BJ (cell line): Measurements from ENCODE around the gene SLC16A12. TPM values are rescaled to one million over a fixed set of nuclear protein-coding genes. Genes with fewer than 3 reads are reported as not detected.

Source experiments
- CTCF ChIA-PET: fragments of 350-600 bp; formaldehyde crosslinking; extraction: SDS; loops from one replicate; lab custom pipeline; 2021; ENCODE audit warnings: antibody characterized with exemption, inconsistent platforms; lab: Yijun Ruan, JAX
- POLR2A ChIA-PET: fragments of 300-600 bp; sonication (Branson Sonifier 250); formaldehyde crosslinking; extraction: SDS; loops from one replicate; lab custom pipeline; 2021; ENCODE audit warnings: antibody characterized with exemption; lab: Charles Lee
- DNase-seq: peaks from one replicate; pipeline ENCODE4 v3.0.0-alpha.2; 2011; ENCODE audit warnings: low read depth
- H3K27me3 ChIP-seq: 2 replicates; pipeline ENCODE4 v1.6.0; 2011; ENCODE audit warnings: low read length; ENCODE audit not compliant: control insufficient read depth, insufficient read depth
- H3K36me3 ChIP-seq: 2 replicates; pipeline ENCODE4 v1.5.1; 2011; ENCODE audit warnings: low read length; ENCODE audit not compliant: control insufficient read depth, insufficient read depth
- H3K4me3 ChIP-seq: 2 replicates; pipeline ENCODE4 v1.5.1; 2011; ENCODE audit warnings: low read depth, mild to moderate bottlenecking, control low read depth, low read length
- CTCF ChIP-seq: IDR thresholded peaks from 2 replicates; pipeline ENCODE4 v1.5.1; 2011; ENCODE audit warnings: low read depth, mild to moderate bottlenecking, control low read depth, inconsistent platforms, low read length, moderate library complexity; ENCODE audit not compliant: insufficient read depth
- polyA plus RNA-seq: library from polyadenylated mRNA; depleted of rRNA; stranded (reverse); fragments of >200 nt; gene quantifications from 2 replicates; pipeline ENCODE4 v1.2.3, GENCODE V29; 2011

SLC16A12 gene
- polyA plus RNA-seq, 1 experiment, result 0.06 TPM

GRCh38 chr10:89526358-89526757 lies 9.0 kb downstream of the SLC16A12 start:
- no peaks in the 10 kb centered on the region for H3K27me3 ChIP-seq
- ChIA-PET POLR2A (interaction anchor here (0.8 kb wide), 1 partner anchor 11 kb away, joined by 3 read pairs; no protein-coding TSS in a partner anchor), CTCF (interaction anchor here (2.0 kb wide), 1 partner anchor 60 kb away, joined by 10 read pairs; no protein-coding TSS in a partner anchor)

GRCh38 chr10:89525556-89525955 lies 9.8 kb downstream of the SLC16A12 start:
- TF ChIP-seq CTCF, result no peak
- H3K27me3 ChIP-seq, result no peaks in the 10 kb centered on the region
- ChIA-PET POLR2A (interaction anchor here (0.8 kb wide), 1 partner anchor 10 kb away, joined by 3 read pairs; no protein-coding TSS in a partner anchor), CTCF (interaction anchor here (0.6 to 2.0 kb wide), 2 partner anchors 59 to 1433 kb away, joined by 3 to 10 read pairs; no protein-coding TSS in a partner anchor)
- no peaks in the 10 kb centered on the region for H3K36me3 ChIP-seq
- DNase-seq, result no peak
- H3K4me3 ChIP-seq, result no peak overlapping the region

More at GRCh38 chr10:89526358-89526757, 9.0 kb downstream of the SLC16A12 start:
- H3K36me3 ChIP-seq, result no peaks in the 10 kb centered on the region
- H3K4me3 ChIP-seq, result no peak overlapping the region
- no peak for TF ChIP-seq CTCF
- DNase-seq, result no peak

GRCh38 chr10:89524279-89524678 lies 11.1 kb downstream of the SLC16A12 start:
- no peaks in the 10 kb centered on the region for H3K36me3 ChIP-seq
- H3K27me3 ChIP-seq, result no peaks in the 10 kb centered on the region
- no peak for TF ChIP-seq CTCF
- H3K4me3 ChIP-seq, result no peak overlapping the region
- ChIA-PET CTCF (no interaction called here), POLR2A (no interaction called here)
- DNase-seq, result no peak

GRCh38 chr10:89523274-89523673 lies 12.1 kb downstream of the SLC16A12 start:
- Histone ChIP-seq H3K36me3 (no peaks in the 10 kb centered on the region), H3K27me3 (no peaks in the 10 kb centered on the region), H3K4me3 (no peak overlapping the region)
- ChIA-PET POLR2A (no interaction called here), CTCF (interaction anchor here (0.9 kb wide), 1 partner anchor 48 kb away, joined by 3 read pairs; no protein-coding TSS in a partner anchor)
- no peak for DNase-seq
- TF ChIP-seq CTCF, result no peak

GRCh38 chr10:89522463-89522862 lies 12.9 kb downstream of the SLC16A12 start:
- POLR2A ChIA-PET, result no interaction called here
- TF ChIP-seq CTCF, result no peak
- Histone ChIP-seq H3K27me3 (no peaks in the 10 kb centered on the region), H3K4me3 (no peak overlapping the region), H3K36me3 (no peaks in the 10 kb centered on the region)
- DNase-seq, result no peak
- CTCF ChIA-PET, result interaction anchor here (1.2 kb wide), 1 partner anchor 95 kb away, joined by 3 read pairs; no protein-coding TSS in a partner anchor
